Activated CD8-positive, alpha-beta T cell treated with anti-CD3 and anti-CD28 coated beads for 36 hours (primary cell): ENCODE results near the gene CTXN1. TPM values are rescaled to one million over a fixed set of nuclear protein-coding genes. Genes with fewer than 3 reads are reported as not detected.
A peak's percentile ranks its signal among the peaks of the same experiment; 100 is the strongest.
"Not testable (repeated sequence)": the region's sequence is repeated elsewhere in the genome, so short reads cannot be mapped to it uniquely, and the experiment has no call there.

Experiments
- ATAC-seq: fragments of 200-7000 bp; cut with Tn5 transposase; one replicate; pipeline ENCODE4 v1.10.0; 2021; ENCODE audit warnings: mild to moderate bottlenecking, moderate library complexity
- CTCF ChIA-PET: fragments of 350-600 bp; sonication (Branson Sonifier 250); formaldehyde crosslinking; loops from one replicate; lab custom pipeline; 2021; ENCODE audit warnings: antibody characterized with exemption; lab: Charles Lee
- POLR2A ChIA-PET: fragments of 350-600 bp; sonication (Branson Sonifier 250); formaldehyde crosslinking; loops from one replicate; lab custom pipeline; 2021; ENCODE audit warnings: antibody characterized with exemption; lab: Charles Lee
- DNase-seq: peaks from one replicate; pipeline ENCODE4 v3.0.0-alpha.2; 2020
- H3K27ac Mint-ChIP-seq: one replicate; pipeline ENCODE4 v1.8.0; 2021; ENCODE audit warnings: mild to moderate bottlenecking, mixed read lengths
- H3K27me3 Mint-ChIP-seq: one replicate; pipeline ENCODE4 v1.8.0; 2021; ENCODE audit warnings: mixed read lengths
- H3K36me3 Mint-ChIP-seq: one replicate; pipeline ENCODE4 v1.8.0; 2021; ENCODE audit warnings: low read depth, mixed read lengths
- H3K4me1 Mint-ChIP-seq: one replicate; pipeline ENCODE4 v1.8.0; 2021; ENCODE audit warnings: low read depth, mixed read lengths
- H3K4me3 Mint-ChIP-seq: one replicate; pipeline ENCODE4 v1.8.0; 2021; ENCODE audit warnings: mild to moderate bottlenecking, moderate library complexity, mixed read lengths
- H3K9me3 Mint-ChIP-seq: one replicate; pipeline ENCODE4 v1.8.0; 2021; ENCODE audit warnings: mixed read lengths
- CTCF ChIP-seq: fragments of 200-600 bp; IDR thresholded peaks from one replicate; pipeline ENCODE4 v1.8.0; 2022; ENCODE audit warnings: antibody characterized with exemption, mild to moderate bottlenecking
- intact Hi-C: fragments of 100-400 bp; cut with micrococcal nuclease; formaldehyde crosslinking; loops from one replicate; pipeline ENCODE4 v1.10.0; 2022
- total RNA-seq, 2 experiments: library from RNA; stranded (reverse); gene quantifications; one replicate each; pipeline ENCODE4 v1.2.3, GENCODE V29; 2021

Gene CTXN1
- total RNA-seq, 2 experiments from 2014 or later: 0.74 to 0.87 TPM

GRCh38 chr19:7961920-7962626 lies 36.1 kb upstream of the CTXN1 start:
- ATAC-seq: no peak
- no peaks in the 10 kb centered on the region for H3K27me3 Mint-ChIP-seq
- CTCF ChIA-PET: interaction anchor here (1.0 kb wide), 1 partner anchor 9 kb away, joined by 5 read pairs; no protein-coding TSS in a partner anchor

GRCh38 chr19:7961082-7961481 lies 35.1 kb upstream of the CTXN1 start:
- intact Hi-C loops, DNase-seq, H3K9me3 Mint-ChIP-seq, H3K4me1 Mint-ChIP-seq, H3K4me3 Mint-ChIP-seq, H3K27me3 Mint-ChIP-seq, ATAC-seq, H3K27ac Mint-ChIP-seq: not testable (repeated sequence)
- CTCF ChIA-PET: interaction anchor here (1.2 kb wide), 1 partner anchor 16 kb away, joined by 3 read pairs; no protein-coding TSS in a partner anchor
- H3K36me3 Mint-ChIP-seq: peaks cover 12% of the 10 kb centered on the region
- POLR2A ChIA-PET: interaction anchor here (1.7 kb wide), 1 partner anchor 7 kb away, joined by 3 read pairs; no protein-coding TSS in a partner anchor

More at GRCh38 chr19:7961920-7962626, 36.1 kb upstream of the CTXN1 start:
- H3K4me1 Mint-ChIP-seq: peaks cover 3% of the 10 kb centered on the region
- DNase-seq: no peak
- intact Hi-C loops: no loop called here
- H3K36me3 Mint-ChIP-seq: peaks cover 16% of the 10 kb centered on the region
- H3K9me3 Mint-ChIP-seq: no peaks in the 10 kb centered on the region
- no peak overlapping the region for H3K4me3 Mint-ChIP-seq
- no peak overlapping the region for H3K27ac Mint-ChIP-seq
- POLR2A ChIA-PET: no interaction called here
- TF ChIP-seq CTCF: no peak

- Mint-ChIP-seq H3K4me3 (no peak overlapping the region), H3K27ac (no peak overlapping the region), H3K36me3 (peaks cover 8% of the 10 kb centered on the region), H3K27me3 (no peaks in the 10 kb centered on the region), H3K4me1 (peaks cover 3% of the 10 kb centered on the region), H3K9me3 (no peaks in the 10 kb centered on the region)
- POLR2A ChIA-PET: interaction anchor here (0.6 to 1.7 kb wide), 3 partner anchors 9 to 911 kb away, joined by 3 to 5 read pairs (median 3); no protein-coding TSS in a partner anchor
- DNase-seq (no peak), ATAC-seq (no peak)
- CTCF ChIA-PET: interaction anchor here (1.6 to 2.2 kb wide), 3 partner anchors 11 to 15 kb away, joined by 4 to 8 read pairs (median 5); no protein-coding TSS in a partner anchor
- no peak for TF ChIP-seq CTCF
- intact Hi-C loops: no loop called here
Measured at GRCh38 chr19:7959211-7959610, 33.3 kb upstream of the CTXN1 start.

- Mint-ChIP-seq H3K4me3 (no peak overlapping the region), H3K36me3 (no peaks in the 10 kb centered on the region), H3K9me3 (no peaks in the 10 kb centered on the region), H3K4me1 (peaks cover 3% of the 10 kb centered on the region), H3K27me3 (no peaks in the 10 kb centered on the region), H3K27ac (no peak overlapping the region)
- POLR2A ChIA-PET: no interaction called here
- DNase-seq (no peak), ATAC-seq (peak; percentile 24)
- no peak for TF ChIP-seq CTCF
- CTCF ChIA-PET: interaction anchor here (1.2 kb wide), 1 partner anchor 12 kb away, joined by 3 read pairs; the partner anchor contains the start of gene TIMM44
- intact Hi-C loops: no loop called here
Measured at GRCh38 chr19:7955696-7956095, 29.8 kb upstream of the CTXN1 start.

GRCh38 chr19:7953576-7953975 lies 27.6 kb upstream of the CTXN1 start:
- H3K27me3 Mint-ChIP-seq: no peaks in the 10 kb centered on the region
- CTCF ChIA-PET: interaction anchor here (2.2 kb wide), 1 partner anchor 9 kb away, joined by 9 read pairs; no protein-coding TSS in a partner anchor
- no peak overlapping the region for H3K4me3 Mint-ChIP-seq
- POLR2A ChIA-PET: interaction anchor here (0.7 to 1.0 kb wide), 3 partner anchors 8 to 605 kb away, joined by 3 to 4 read pairs (median 3); no protein-coding TSS in a partner anchor
- H3K4me1 Mint-ChIP-seq: no peaks in the 10 kb centered on the region
- intact Hi-C loops: no loop called here
- ATAC-seq: no peak
- H3K9me3 Mint-ChIP-seq: no peaks in the 10 kb centered on the region
- DNase-seq: no peak
- H3K27ac Mint-ChIP-seq: no peak overlapping the region
- H3K36me3 Mint-ChIP-seq: no peaks in the 10 kb centered on the region
- no peak for TF ChIP-seq CTCF
